ENCODE measurements around the gene CLBA1. TPM values are rescaled to one million over a fixed set of nuclear protein-coding genes. Genes with fewer than 3 reads are reported as not detected.

CLBA1 gene
- total RNA-seq, 1 donor: 12.3 TPM

GRCh38 chr14:104937694-104938365 lies 47.8 kb upstream of the CLBA1 start:
- no peaks in the 10 kb centered on the region for H4K20me1 ChIP-seq (ENCODE audit: insufficient read depth, low read length)
- no peaks in the 10 kb centered on the region for H3K4me1 ChIP-seq (ENCODE audit: insufficient read depth, low read length)
- no peak for TF ChIP-seq CTCF (IDR thresholded peaks at IDR 0.05; ENCODE audit: extremely low read depth, low read depth, low read length)
- DNase-seq (ENCODE audit: insufficient read length, low spot score, missing footprints): peak; percentile 50
- peaks cover 20% of the 10 kb centered on the region for H3K27me3 ChIP-seq (ENCODE audit: insufficient read depth, low read length)
- no peak overlapping the region for H3K4me2 ChIP-seq (ENCODE audit: insufficient read depth, low read length)
- no peaks in the 10 kb centered on the region for H3K36me3 ChIP-seq (ENCODE audit: insufficient read depth, low read length)
- no peak overlapping the region for H2AFZ ChIP-seq (ENCODE audit: low read length)
- no peak overlapping the region for H3K4me3 ChIP-seq (ENCODE audit: insufficient read depth, low read length)
- no peaks in the 10 kb centered on the region for H3K79me2 ChIP-seq (ENCODE audit: insufficient read depth, low read length)
- H3K9me3 ChIP-seq (ENCODE audit: low read depth, low read length): no peaks in the 10 kb centered on the region
- no peak overlapping the region for H3K27ac ChIP-seq (ENCODE audit: low read depth, low read length)

- Histone ChIP-seq H2AFZ (ENCODE audit: low read length) (no peak overlapping the region), H3K4me3 (ENCODE audit: insufficient read depth, low read length) (no peak overlapping the region), H3K27me3 (ENCODE audit: insufficient read depth, low read length) (peaks cover 17% of the 10 kb centered on the region), H3K9me3 (ENCODE audit: low read depth, low read length) (no peaks in the 10 kb centered on the region), H3K4me1 (ENCODE audit: insufficient read depth, low read length) (no peaks in the 10 kb centered on the region), H4K20me1 (ENCODE audit: insufficient read depth, low read length) (no peaks in the 10 kb centered on the region), H3K36me3 (ENCODE audit: insufficient read depth, low read length) (no peaks in the 10 kb centered on the region), H3K79me2 (ENCODE audit: insufficient read depth, low read length) (no peaks in the 10 kb centered on the region), H3K27ac (ENCODE audit: low read depth, low read length) (no peak overlapping the region), H3K4me2 (ENCODE audit: insufficient read depth, low read length) (no peak overlapping the region)
- no peak for DNase-seq (ENCODE audit: insufficient read length, low spot score, missing footprints)
- no peak for TF ChIP-seq CTCF (IDR thresholded peaks at IDR 0.05; ENCODE audit: extremely low read depth, low read depth, low read length)
Measured at GRCh38 chr14:104938436-104938835, 47.2 kb upstream of the CLBA1 start.

GRCh38 chr14:104938960-104939359 lies 46.6 kb upstream of the CLBA1 start:
- no peak overlapping the region for H2AFZ ChIP-seq (ENCODE audit: low read length)
- no peaks in the 10 kb centered on the region for H4K20me1 ChIP-seq (ENCODE audit: insufficient read depth, low read length)
- no peaks in the 10 kb centered on the region for H3K9me3 ChIP-seq (ENCODE audit: low read depth, low read length)
- H3K4me3 ChIP-seq (ENCODE audit: insufficient read depth, low read length): no peak overlapping the region
- H3K27ac ChIP-seq (ENCODE audit: low read depth, low read length): no peak overlapping the region
- H3K27me3 ChIP-seq (ENCODE audit: insufficient read depth, low read length): peaks cover 17% of the 10 kb centered on the region
- H3K4me1 ChIP-seq (ENCODE audit: insufficient read depth, low read length): no peaks in the 10 kb centered on the region
- H3K4me2 ChIP-seq (ENCODE audit: insufficient read depth, low read length): no peak overlapping the region
- DNase-seq (ENCODE audit: insufficient read length, low spot score, missing footprints): peak; percentile 66
- no peak for TF ChIP-seq CTCF (IDR thresholded peaks at IDR 0.05; ENCODE audit: extremely low read depth, low read depth, low read length)
- H3K79me2 ChIP-seq (ENCODE audit: insufficient read depth, low read length): no peaks in the 10 kb centered on the region
- H3K36me3 ChIP-seq (ENCODE audit: insufficient read depth, low read length): no peaks in the 10 kb centered on the region

- Histone ChIP-seq H3K4me3 (ENCODE audit: insufficient read depth, low read length) (no peak overlapping the region), H3K9me3 (ENCODE audit: low read depth, low read length) (no peaks in the 10 kb centered on the region), H3K4me1 (ENCODE audit: insufficient read depth, low read length) (no peaks in the 10 kb centered on the region), H3K36me3 (ENCODE audit: insufficient read depth, low read length) (no peaks in the 10 kb centered on the region), H3K79me2 (ENCODE audit: insufficient read depth, low read length) (no peaks in the 10 kb centered on the region), H3K4me2 (ENCODE audit: insufficient read depth, low read length) (no peak overlapping the region), H3K27ac (ENCODE audit: low read depth, low read length) (no peak overlapping the region), H3K27me3 (ENCODE audit: insufficient read depth, low read length) (peaks cover 10% of the 10 kb centered on the region), H4K20me1 (ENCODE audit: insufficient read depth, low read length) (no peaks in the 10 kb centered on the region), H2AFZ (ENCODE audit: low read length) (no peak overlapping the region)
- no peak for TF ChIP-seq CTCF (IDR thresholded peaks at IDR 0.05; ENCODE audit: extremely low read depth, low read depth, low read length)
- peak; percentile 51 for DNase-seq (ENCODE audit: insufficient read length, low spot score, missing footprints)
Measured at GRCh38 chr14:104939666-104940410, 45.8 kb upstream of the CLBA1 start.
